ENCODE measurements around the gene TIE1. TPM values are rescaled to one million over a fixed set of nuclear protein-coding genes. Genes with fewer than 3 reads are reported as not detected.

The TIE1 gene
- total and polyA plus RNA-seq, 7 donors, result 8.2 to 29.7 (median 10.9) TPM

GRCh38 chr1:43253876-43254275 lies 46.9 kb upstream of the TIE1 start:
- 75 to 87% (median 81%) methylated on average over 8 of the region's 8 CpGs for WGBS, 3 donors
- ATAC-seq (no peak), DNase-seq (no peak)
- Histone ChIP-seq H3K27ac (no peak overlapping the region), H3K36me3 (ENCODE audit: insufficient read depth in 1 of 2, low read depth in 1 of 2) (no peaks in the 10 kb centered on the region), H3K4me3 (no peak overlapping the region), H3K9me3 (no peaks in the 10 kb centered on the region), H3K4me1 (no peaks in the 10 kb centered on the region), H3K27me3 (ENCODE audit: insufficient read depth in 3 of 3, low read length in 2 of 3) (peaks cover 0 to 6% (median 0%) of the 10 kb centered on the region in 3 donors)
- intact Hi-C loops (cut with DNase I), result no loop called here
- no peak for TF ChIP-seq CTCF (IDR thresholded peaks at IDR 0.05)

DNA sequence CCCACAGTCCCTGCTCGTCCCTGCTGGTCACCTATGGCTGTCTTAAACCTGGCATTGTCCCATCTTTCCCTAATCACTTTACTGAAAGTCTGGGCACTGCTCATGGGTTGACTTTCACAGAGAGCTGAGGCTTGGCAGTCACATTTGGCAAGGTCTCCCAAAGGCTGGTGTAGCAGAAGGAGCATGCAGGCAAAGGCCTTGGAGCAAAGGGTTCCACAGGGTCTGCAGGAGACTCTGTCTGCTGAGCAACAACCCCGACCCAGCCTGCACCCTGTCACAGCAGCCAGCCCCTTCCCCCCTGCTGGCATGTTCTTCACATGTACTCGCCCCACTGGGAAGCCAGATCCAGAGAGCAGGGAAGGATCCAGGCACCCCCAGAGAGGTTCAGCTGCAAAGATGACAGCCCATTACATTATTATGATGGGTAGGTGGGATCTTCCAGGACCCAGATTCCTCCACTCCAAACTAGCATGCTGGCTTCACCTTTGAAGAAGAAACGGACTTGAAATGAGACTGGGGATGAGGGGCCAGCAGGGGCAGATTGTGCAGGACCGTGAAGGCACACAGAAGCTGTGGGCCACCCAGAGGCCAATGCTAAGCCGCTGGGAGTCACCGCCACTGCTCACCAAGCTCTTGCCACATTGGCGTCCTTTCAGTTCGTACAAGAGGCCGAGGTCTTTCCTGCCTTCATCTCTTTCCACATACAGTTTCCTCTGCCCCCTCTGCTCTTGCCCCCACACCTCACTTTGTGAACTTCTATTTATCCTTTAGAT lies 45.2 kb upstream of the TIE1 start:
- H3K36me3 ChIP-seq (ENCODE audit: insufficient read depth in 1 of 2, low read depth in 1 of 2), result no peaks in the 10 kb centered on the region
- no peak for TF ChIP-seq CTCF (IDR thresholded peaks at IDR 0.05)
- no peak overlapping the region for H3K4me3 ChIP-seq
- H3K4me1 ChIP-seq, result no peaks in the 10 kb centered on the region
- H3K9me3 ChIP-seq, result no peaks in the 10 kb centered on the region
- 64 to 71% (median 66%) methylated on average over 10 of the region's 10 CpGs for WGBS, 3 donors
- no peak overlapping the region for H3K27ac ChIP-seq
- intact Hi-C loops (cut with DNase I), result no loop called here
- H3K27me3 ChIP-seq (ENCODE audit: insufficient read depth in 3 of 3, low read length in 2 of 3), result peaks cover 0 to under 1% (median 0%) of the 10 kb centered on the region in 3 donors
- DNase-seq (no peak), ATAC-seq (no peak)

DNA sequence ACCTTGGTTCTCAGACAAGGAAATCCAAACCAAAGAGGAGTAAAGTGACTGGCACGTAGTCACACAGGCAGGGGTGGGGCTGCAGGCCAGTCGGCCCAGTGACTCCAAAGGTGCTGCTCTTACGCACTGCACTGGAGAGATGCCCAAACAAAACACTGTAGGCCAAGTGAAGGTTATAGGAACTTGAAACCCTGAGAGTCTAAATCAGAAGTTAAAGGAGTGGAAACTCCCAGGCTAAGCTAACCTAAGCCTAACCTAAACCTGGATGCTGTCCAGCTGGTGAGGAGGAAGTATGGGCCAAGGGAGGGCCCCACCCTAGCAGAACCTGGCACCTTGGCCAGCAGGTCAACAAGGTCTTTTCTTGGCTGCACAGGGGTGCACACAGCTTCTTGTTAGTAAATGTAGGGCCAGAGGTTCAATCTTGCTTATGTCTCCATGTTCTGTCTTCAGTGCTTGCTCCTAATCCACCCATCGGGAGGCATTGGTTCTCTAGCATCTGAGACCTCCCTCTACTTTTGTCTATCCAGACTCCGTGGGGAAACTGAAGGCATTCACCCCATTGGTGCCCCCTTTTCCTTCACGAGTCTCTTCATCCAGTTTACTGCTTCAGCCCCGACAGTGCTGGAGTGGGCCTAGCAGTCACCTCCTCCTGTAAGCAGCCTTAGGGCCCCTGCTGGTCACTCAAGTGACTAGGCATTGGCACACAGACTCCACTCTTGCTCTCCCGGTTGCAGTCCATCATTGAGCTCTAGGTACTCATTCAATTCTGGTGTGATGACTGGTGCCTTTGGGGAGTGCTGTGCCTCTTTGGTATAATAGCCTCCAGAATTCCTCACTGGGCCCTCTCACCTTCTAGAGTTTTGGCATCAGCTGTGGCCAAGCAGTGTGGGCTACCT lies 43.9 kb upstream of the TIE1 start:
- DNase-seq (no peak), ATAC-seq (no peak)
- Histone ChIP-seq H3K4me3 (no peak overlapping the region), H3K9me3 (no peaks in the 10 kb centered on the region), H3K36me3 (ENCODE audit: insufficient read depth in 1 of 2, low read depth in 1 of 2) (no peaks in the 10 kb centered on the region), H3K27ac (no peak overlapping the region), H3K27me3 (ENCODE audit: insufficient read depth in 3 of 3, low read length in 2 of 3) (no peaks in the 10 kb centered on the region), H3K4me1 (no peaks in the 10 kb centered on the region)
- intact Hi-C loops (cut with DNase I), result no loop called here
- TF ChIP-seq CTCF (IDR thresholded peaks at IDR 0.05), result no peak
- 80 to 86% (median 84%) methylated on average over 8 of the region's 8 CpGs for WGBS, 3 donors

GRCh38 chr1:43258370-43258769 lies 42.4 kb upstream of the TIE1 start:
- DNase-seq, result no peak
- H3K27me3 ChIP-seq (ENCODE audit: insufficient read depth in 3 of 3, low read length in 2 of 3), result no peaks in the 10 kb centered on the region
- 57 to 92% (median 75%) methylated on average over 3 of the region's 3 CpGs for WGBS, 3 donors
- intact Hi-C loops (cut with DNase I), result no loop called here
- no peaks in the 10 kb centered on the region for H3K4me1 ChIP-seq
- H3K9me3 ChIP-seq, result no peaks in the 10 kb centered on the region
- H3K4me3 ChIP-seq, result no peak overlapping the region
- no peaks in the 10 kb centered on the region for H3K36me3 ChIP-seq (ENCODE audit: insufficient read depth in 1 of 2, low read depth in 1 of 2)
- TF ChIP-seq CTCF (IDR thresholded peaks at IDR 0.05), result no peak
- no peak for ATAC-seq
- H3K27ac ChIP-seq, result no peak overlapping the region

Data from psoas muscle (tissue), 8 donors.